Liver (tissue), 9 donors: ENCODE data around the gene COBL. TPM values are rescaled to one million over a fixed set of nuclear protein-coding genes. Genes with fewer than 3 reads are reported as not detected.

Experiments
- DNase-seq: peaks from one replicate; pipeline ENCODE4 v3.0.0-alpha.2; 2017; ENCODE audit warnings: low spot score
- H3K27ac ChIP-seq, 2 donors: one replicate each; pipeline ENCODE4 v1.7.0; 2013; ENCODE audit warnings: inconsistent platforms in 2 of 2, low read length in 2 of 2, control low read depth in 1 of 2, low read depth in 1 of 2, mild to moderate bottlenecking in 1 of 2
- H3K27me3 ChIP-seq, 4 donors: one replicate each; pipeline versions ENCODE4 v1.6.1 to v1.7.0; 2013; ENCODE audit warnings: low read length in 3 of 4, inconsistent platforms in 1 of 4, mild to moderate bottlenecking in 1 of 4, moderate library complexity in 1 of 4; ENCODE audit not compliant: control insufficient read depth in 4 of 4, insufficient read depth in 4 of 4
- H3K36me3 ChIP-seq, 4 donors: one replicate each; pipeline versions ENCODE4 v1.6.1 to v1.7.0; 2013; ENCODE audit warnings: low read length in 3 of 4, mild to moderate bottlenecking in 3 of 4, low read depth in 1 of 4, moderate library complexity in 1 of 4; ENCODE audit not compliant: control insufficient read depth in 4 of 4, insufficient read depth in 3 of 4
- H3K4me1 ChIP-seq, 4 donors: one replicate each; pipeline versions ENCODE4 v1.6.1 to v1.7.0; 2013; ENCODE audit warnings: low read length in 3 of 4, mild to moderate bottlenecking in 3 of 4, moderate library complexity in 1 of 4; ENCODE audit not compliant: control insufficient read depth in 4 of 4, insufficient read depth in 4 of 4
- H3K4me3 ChIP-seq, 3 donors: one replicate each; pipeline versions ENCODE4 v1.6.1 to v1.7.0; 2013; ENCODE audit warnings: low read length in 3 of 3, control low read depth in 1 of 3, low read depth in 1 of 3, mild to moderate bottlenecking in 1 of 3
- H3K9ac ChIP-seq, 2 donors: one replicate each; pipeline ENCODE4 v1.7.0; 2013; ENCODE audit warnings: low read length in 2 of 2, mild to moderate bottlenecking in 2 of 2, moderate library complexity in 2 of 2, control low read depth in 1 of 2, low read depth in 1 of 2
- H3K9me3 ChIP-seq, 4 donors: one replicate each; pipeline versions ENCODE4 v1.6.1 to v1.7.0; 2013; ENCODE audit warnings: low read length in 3 of 4; ENCODE audit not compliant: control insufficient read depth in 4 of 4
- ATF3 ChIP-seq: IDR thresholded peaks from 2 replicates; pipeline ENCODE4 v1.6.1; 2016; ENCODE audit warnings: antibody characterized with exemption
- EGR1 ChIP-seq, 2 donors: IDR thresholded peaks; 2 replicates each; pipeline ENCODE4 v1.6.1; 2016 to 2018; ENCODE audit warnings: antibody characterized with exemption in 2 of 2, low read depth in 2 of 2
- FOXA1 ChIP-seq: IDR thresholded peaks from 2 replicates; pipeline ENCODE4 v1.6.1; 2016; ENCODE audit warnings: antibody characterized with exemption
- FOXA2 ChIP-seq: IDR thresholded peaks from 2 replicates; pipeline ENCODE4 v1.6.1; 2016; ENCODE audit warnings: antibody characterized with exemption
- GABPA ChIP-seq, 2 donors: IDR thresholded peaks in 1 of 2; conservative IDR thresholded peaks in 1 of 2; 2 replicates each; pipeline ENCODE4 v1.6.1; 2016; ENCODE audit warnings: antibody characterized with exemption in 2 of 2, mild to moderate bottlenecking in 1 of 2, moderate library complexity in 1 of 2
- HNF4A ChIP-seq, 2 donors: conservative IDR thresholded peaks; 2 replicates each; pipeline ENCODE4 v1.6.1; 2016; ENCODE audit warnings: antibody characterized with exemption in 2 of 2, mild to moderate bottlenecking in 2 of 2
- HNF4G ChIP-seq: IDR thresholded peaks from 2 replicates; pipeline ENCODE4 v1.6.1; 2016; ENCODE audit warnings: antibody characterized with exemption
- JUND ChIP-seq, 2 donors: IDR thresholded peaks; 2 replicates each; pipeline ENCODE4 v1.6.1; 2016; ENCODE audit warnings: antibody characterized with exemption in 2 of 2
- MAX ChIP-seq: IDR thresholded peaks from 2 replicates; pipeline ENCODE4 v1.6.1; 2016; ENCODE audit warnings: antibody characterized with exemption
- NR2F2 ChIP-seq: IDR thresholded peaks from 2 replicates; pipeline ENCODE4 v1.6.1; 2016; ENCODE audit warnings: antibody characterized with exemption
- RAD21 ChIP-seq, 2 donors: IDR thresholded peaks; 2 replicates each; pipeline ENCODE4 v1.6.1; 2016; ENCODE audit warnings: antibody characterized with exemption in 2 of 2, mild to moderate bottlenecking in 2 of 2
- REST ChIP-seq: IDR thresholded peaks from 2 replicates; pipeline ENCODE4 v1.6.1; 2016; ENCODE audit warnings: antibody characterized with exemption, mild to moderate bottlenecking
- RXRA ChIP-seq, 2 donors: IDR thresholded peaks; 2 replicates each; pipeline ENCODE4 v1.6.1; 2017 to 2018; ENCODE audit warnings: antibody characterized with exemption in 2 of 2, mild to moderate bottlenecking in 1 of 2
- SP1 ChIP-seq: IDR thresholded peaks from 2 replicates; pipeline ENCODE4 v1.6.1; 2018; ENCODE audit warnings: antibody characterized with exemption, mild to moderate bottlenecking
- TAF1 ChIP-seq: conservative IDR thresholded peaks from 2 replicates; pipeline ENCODE4 v1.6.1; 2016; ENCODE audit warnings: antibody characterized with exemption, mild to moderate bottlenecking
- YY1 ChIP-seq: IDR thresholded peaks from 2 replicates; pipeline ENCODE4 v1.6.1; 2016; ENCODE audit warnings: antibody characterized with exemption, mild to moderate bottlenecking
- ZBTB33 ChIP-seq: IDR thresholded peaks from 2 replicates; pipeline ENCODE4 v1.6.1; 2016; ENCODE audit warnings: antibody characterized with exemption
- WGBS: extraction: QIAGEN DNeasy Blood & Tissue Kit; methylation state at CpG from one replicate; pipeline ENCODE4 v1.1.7; 2013; 5-methylcytosine and 5-hydroxymethylcytosine counted together
- polyA plus RNA-seq, 2 donors: library from polyadenylated mRNA; stranded (reverse) in 1 of 2; unstranded in 1 of 2; fragments of 200-250 nt in 1 of 2; fragments of >200 nt in 1 of 2; fragmentation: Nextera tagmentation in 1 of 2; extraction: Ambion mirVana in 1 of 2; gene quantifications; one replicate each; pipeline versions ENCODE4 v1.2.1 to v1.2.3, GENCODE V29; 2013 to 2015
- total RNA-seq, 2 donors: library from RNA; depleted of rRNA; stranded (reverse); fragments of >200 nt; gene quantifications; one replicate each; pipeline ENCODE4 v1.2.3, GENCODE V29; 2014
- donor health status: healthy.
- donor health status: healthy.
- donor health status: healthy.
- donor health status: healthy.
- donor health status: healthy.

The COBL gene
- total and polyA plus RNA-seq, 4 donors: 5.8 to 18.7 (median 10.7) TPM

GRCh38 chr7:51274001-51274400 lies 42.6 kb downstream of the COBL start (continued):
- no peak for TF ChIP-seq HNF4A (conservative IDR thresholded peaks at IDR 0.05)
- no peak for TF ChIP-seq YY1

GRCh38 chr7:51273360-51273759 lies 43.2 kb downstream of the COBL start:
- no peak for TF ChIP-seq JUND (IDR thresholded peaks at IDR 0.05)
- no peak for TF ChIP-seq NR2F2
- TF ChIP-seq FOXA2: no peak
- no peak for TF ChIP-seq RXRA (IDR thresholded peaks at IDR 0.05)
- TF ChIP-seq SP1: no peak
- TF ChIP-seq REST: no peak
- no peak for TF ChIP-seq TAF1
- TF ChIP-seq FOXA1: no peak
- whole genome bisulfite sequencing: 99% methylated on average over 1 of the region's 1 CpG
- no peak overlapping the region for H3K9ac ChIP-seq

GRCh38 chr7:51270965-51271364 lies 45.6 kb downstream of the COBL start:
- no peaks in the 10 kb centered on the region for H3K36me3 ChIP-seq
- no peak overlapping the region for H3K9ac ChIP-seq
- H3K27me3 ChIP-seq: no peaks in the 10 kb centered on the region
- H3K4me1 ChIP-seq: peaks cover 0 to 11% (median 4%) of the 10 kb centered on the region in 4 donors
- 95% methylated on average over 5 of the region's 5 CpGs for WGBS
- no peak overlapping the region for H3K4me3 ChIP-seq
- no peak for TF ChIP-seq GABPA (IDR thresholded peaks at IDR 0.05 in 1 of 2, conservative IDR thresholded peaks at IDR 0.05 in 1 of 2)
- no peak for TF ChIP-seq ATF3
- no peak for TF ChIP-seq FOXA1
- no peak for TF ChIP-seq FOXA2
- TF ChIP-seq RAD21 (IDR thresholded peaks at IDR 0.05): no peak
- TF ChIP-seq EGR1 (IDR thresholded peaks at IDR 0.05; ENCODE audit: low read depth in 2 of 2): no peak
- no peak for TF ChIP-seq ZBTB33
- no peak for TF ChIP-seq HNF4G
- no peak for TF ChIP-seq MAX
- TF ChIP-seq SP1: no peak
- TF ChIP-seq RXRA (IDR thresholded peaks at IDR 0.05): no peak
- no peaks in the 10 kb centered on the region for H3K9me3 ChIP-seq
- H3K27ac ChIP-seq: no peak overlapping the region
- no peak for DNase-seq

More at GRCh38 chr7:51273360-51273759, 43.2 kb downstream of the COBL start:
- H3K36me3 ChIP-seq: no peaks in the 10 kb centered on the region
- no peak overlapping the region for H3K27ac ChIP-seq
- DNase-seq: no peak
- peaks cover 0 to 6% (median 3%) of the 10 kb centered on the region in 4 donors for H3K4me1 ChIP-seq
- H3K9me3 ChIP-seq: no peaks in the 10 kb centered on the region
- no peak overlapping the region for H3K4me3 ChIP-seq
- no peaks in the 10 kb centered on the region for H3K27me3 ChIP-seq
